HepG2 (cell line): Measurements from ENCODE around the gene ZMIZ1. TPM values are rescaled to one million over a fixed set of nuclear protein-coding genes. Genes with fewer than 3 reads are reported as not detected.

Source experiments
- CBX2 ChIP-seq, 2 experiments: fragments of 200-600 bp in 1 of 2; sonication (generic); formaldehyde crosslinking in 1 of 2; IDR thresholded peaks; 2 replicates each; pipeline versions ENCODE4 v1.7.0 to v1.8.1; 2018 to 2022; ENCODE audit warnings: low read depth in 2 of 2, low read length in 1 of 2, mild to moderate bottlenecking in 1 of 2, missing genetic modification reagents in 1 of 2
- CEBPG ChIP-seq: IDR thresholded peaks from 2 replicates; pipeline ENCODE4 v1.6.1; 2016
- FOXK2 ChIP-seq: fragments of 450-650 bp; IDR thresholded peaks from 2 replicates; pipeline ENCODE4 v1.6.1; 2016
- HNF4A ChIP-seq: sonication (generic); formaldehyde crosslinking; IDR thresholded peaks from 2 replicates; pipeline ENCODE4 v1.4.0; 2020; ENCODE audit warnings: missing genetic modification reagents
- HNRNPL ChIP-seq: fragments of 200-400 bp; formaldehyde crosslinking; IDR thresholded peaks from 2 replicates; pipeline ENCODE4 v1.6.1; 2017; ENCODE audit warnings: mild to moderate bottlenecking, low read depth, low read length
- HOXA9 ChIP-seq: sonication (generic); formaldehyde crosslinking; IDR thresholded peaks from 2 replicates; pipeline ENCODE4 v1.8.1; 2022; ENCODE audit warnings: missing genetic modification reagents, mild to moderate bottlenecking, moderate library complexity, borderline replicate concordance
- REST ChIP-seq, 2 experiments: IDR thresholded peaks; 2 replicates each; pipeline ENCODE4 v1.6.1; 2011 to 2012; ENCODE audit warnings: low read length in 2 of 2, borderline replicate concordance in 1 of 2, low read depth in 1 of 2, mild to moderate bottlenecking in 1 of 2, moderate library complexity in 1 of 2
- SIN3A ChIP-seq: IDR thresholded peaks from 2 replicates; pipeline ENCODE4 v1.6.1; 2011; ENCODE audit warnings: low read depth, mild to moderate bottlenecking, control low read depth, low read length, borderline replicate concordance
- SOX13 ChIP-seq, 3 experiments: fragments of 450-650 bp in 1 of 3; sonication (generic) in 1 of 3; formaldehyde crosslinking in 1 of 3; IDR thresholded peaks in 2 of 3; conservative IDR thresholded peaks in 1 of 3; 2 replicates each; pipeline versions ENCODE4 v1.5.0 to v1.6.1; 2016 to 2020; ENCODE audit warnings: antibody characterized with exemption in 1 of 3, mild to moderate bottlenecking in 1 of 3, missing compliant biosample characterization in 1 of 3, missing genetic modification reagents in 1 of 3, moderate library complexity in 1 of 3
- SOX6 ChIP-seq, 2 experiments: fragments of 450-650 bp in 1 of 2; sonication (generic) in 1 of 2; formaldehyde crosslinking in 1 of 2; IDR thresholded peaks; 2 replicates each; pipeline versions ENCODE4 v1.4.0 to v1.6.1; 2017 to 2020; ENCODE audit warnings: antibody characterized with exemption in 1 of 2, mild to moderate bottlenecking in 1 of 2, missing genetic modification reagents in 1 of 2
- THAP11 ChIP-seq: IDR thresholded peaks from 2 replicates; pipeline ENCODE4 v1.6.1; 2016; ENCODE audit warnings: missing biosample characterization, missing genetic modification reagents
- YEATS4 ChIP-seq: sonication (generic); formaldehyde crosslinking; IDR thresholded peaks from 2 replicates; pipeline ENCODE4 v1.4.0; 2020; ENCODE audit warnings: missing genetic modification reagents, borderline replicate concordance
- ZFP36 ChIP-seq: fragments of 150-350 bp; IDR thresholded peaks from 2 replicates; pipeline ENCODE4 v1.6.1; 2018; ENCODE audit warnings: borderline replicate concordance, low read length, low read depth; ENCODE audit not compliant: partially characterized antibody
- ZNF101 ChIP-seq: sonication (generic); formaldehyde crosslinking; IDR thresholded peaks from 2 replicates; pipeline ENCODE4 v1.4.0; 2020; ENCODE audit warnings: mild to moderate bottlenecking, low read depth, missing genetic modification reagents, borderline replicate concordance
- ZNF329 ChIP-seq: sonication (generic); formaldehyde crosslinking; IDR thresholded peaks from 2 replicates; pipeline ENCODE4 v1.9.0; 2021; ENCODE audit warnings: low read depth, mild to moderate bottlenecking, missing genetic modification reagents
- ZNF343 ChIP-seq: sonication (generic); formaldehyde crosslinking; IDR thresholded peaks from 2 replicates; pipeline ENCODE4 v1.4.0; 2020; ENCODE audit warnings: mild to moderate bottlenecking, missing genetic modification reagents
- ZNF564 ChIP-seq: sonication (generic); formaldehyde crosslinking; IDR thresholded peaks from 2 replicates; pipeline ENCODE4 v1.8.1; 2023; ENCODE audit warnings: mild to moderate bottlenecking, missing genetic modification reagents
- polyA plus RNA-seq, 8 experiments: library from polyadenylated mRNA; depleted of rRNA in 3 of 8; stranded (reverse) in 7 of 8; unstranded in 1 of 8; fragments of >200 nt; fragmentation: Illumina TruSeq in 4 of 8; extraction: Trizol in 4 of 8; gene quantifications; 2 replicates each; pipeline versions ENCODE4 v1.2.1 to v1.2.3, GENCODE V29; 2011 to 2016; ENCODE audit warnings: low read depth in 4 of 8, missing spikeins in 1 of 8, mixed read lengths in 1 of 8; ENCODE audit not compliant: insufficient read depth in 1 of 8
- total RNA-seq, 5 experiments: library from RNA; depleted of rRNA; stranded (reverse); fragments of >200 nt; fragmentation: Illumina TruSeq; extraction: Trizol; gene quantifications; 2 replicates each; pipeline ENCODE4 v1.2.3, GENCODE V29; 2016; ENCODE audit warnings: low read depth in 1 of 5
- TF ChIP-seq, protein P1 (sequence below): sonication (generic); formaldehyde crosslinking; IDR thresholded peaks from 2 replicates; pipeline ENCODE4 v1.4.0; 2020; ENCODE audit warnings: missing genetic modification reagents
- TF ChIP-seq, protein P2 (sequence below): sonication (generic); formaldehyde crosslinking; IDR thresholded peaks from 2 replicates; pipeline ENCODE4 v1.5.1; 2020; ENCODE audit warnings: missing genetic modification reagents, mild to moderate bottlenecking, borderline replicate concordance
- TF ChIP-seq, protein P3 (sequence below): IDR thresholded peaks from 2 replicates; pipeline ENCODE4 v1.6.1; 2016; ENCODE audit warnings: mild to moderate bottlenecking

ZMIZ1 gene
- total and polyA plus RNA-seq, 2 of the 13 experiments (the other 11 are each of a cell fraction or from before 2014, with no cell fraction given), result 5.3 to 10.2 TPM

- no peak for TF ChIP-seq REST (IDR thresholded peaks at IDR 0.05; ENCODE audit: borderline replicate concordance in 1 of 2, low read depth in 1 of 2, low read length in 2 of 2)
- no peak for TF ChIP-seq HOXA9
- no peak for TF ChIP-seq ZNF101 (CRISPR knock-in tag)
- TF ChIP-seq CBX2 (IDR thresholded peaks at IDR 0.05; ENCODE audit: low read depth, low read length), result no peak
- no peak for TF ChIP-seq CBX2 (CRISPR knock-in tag; IDR thresholded peaks at IDR 0.05; ENCODE audit: low read depth)
- no peak for TF ChIP-seq ZFP36
- peak; percentile 76; the same call in 1 of the 2 replicates for TF ChIP-seq SOX13 (IDR thresholded peaks at IDR 0.05)
- TF ChIP-seq SOX13 (CRISPR knock-in tag; conservative IDR thresholded peaks at IDR 0.05 in 1 of 2, IDR thresholded peaks at IDR 0.05 in 1 of 2), result peak in 1 of 2 experiments; percentile 94; a peak in 2 of 4 replicates
- TF ChIP-seq, protein P1, sequence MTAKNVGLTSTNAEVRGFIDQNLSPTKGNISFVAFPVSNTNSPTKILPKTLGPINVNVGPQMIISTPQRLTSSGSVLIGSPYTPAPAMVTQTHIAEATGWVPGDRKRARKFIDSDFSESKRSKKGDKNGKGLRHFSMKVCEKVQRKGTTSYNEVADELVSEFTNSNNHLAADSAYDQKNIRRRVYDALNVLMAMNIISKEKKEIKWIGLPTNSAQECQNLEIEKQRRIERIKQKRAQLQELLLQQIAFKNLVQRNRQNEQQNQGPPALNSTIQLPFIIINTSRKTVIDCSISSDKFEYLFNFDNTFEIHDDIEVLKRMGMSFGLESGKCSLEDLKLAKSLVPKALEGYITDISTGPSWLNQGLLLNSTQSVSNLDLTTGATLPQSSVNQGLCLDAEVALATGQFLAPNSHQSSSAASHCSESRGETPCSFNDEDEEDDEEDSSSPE (CRISPR knock-in tag), result 0 out of 2 replicates have a peak, but pooled peaks have one; percentile 30
- no peak for TF ChIP-seq ZNF564
- no peak for TF ChIP-seq HNRNPL
- TF ChIP-seq, protein P2, sequence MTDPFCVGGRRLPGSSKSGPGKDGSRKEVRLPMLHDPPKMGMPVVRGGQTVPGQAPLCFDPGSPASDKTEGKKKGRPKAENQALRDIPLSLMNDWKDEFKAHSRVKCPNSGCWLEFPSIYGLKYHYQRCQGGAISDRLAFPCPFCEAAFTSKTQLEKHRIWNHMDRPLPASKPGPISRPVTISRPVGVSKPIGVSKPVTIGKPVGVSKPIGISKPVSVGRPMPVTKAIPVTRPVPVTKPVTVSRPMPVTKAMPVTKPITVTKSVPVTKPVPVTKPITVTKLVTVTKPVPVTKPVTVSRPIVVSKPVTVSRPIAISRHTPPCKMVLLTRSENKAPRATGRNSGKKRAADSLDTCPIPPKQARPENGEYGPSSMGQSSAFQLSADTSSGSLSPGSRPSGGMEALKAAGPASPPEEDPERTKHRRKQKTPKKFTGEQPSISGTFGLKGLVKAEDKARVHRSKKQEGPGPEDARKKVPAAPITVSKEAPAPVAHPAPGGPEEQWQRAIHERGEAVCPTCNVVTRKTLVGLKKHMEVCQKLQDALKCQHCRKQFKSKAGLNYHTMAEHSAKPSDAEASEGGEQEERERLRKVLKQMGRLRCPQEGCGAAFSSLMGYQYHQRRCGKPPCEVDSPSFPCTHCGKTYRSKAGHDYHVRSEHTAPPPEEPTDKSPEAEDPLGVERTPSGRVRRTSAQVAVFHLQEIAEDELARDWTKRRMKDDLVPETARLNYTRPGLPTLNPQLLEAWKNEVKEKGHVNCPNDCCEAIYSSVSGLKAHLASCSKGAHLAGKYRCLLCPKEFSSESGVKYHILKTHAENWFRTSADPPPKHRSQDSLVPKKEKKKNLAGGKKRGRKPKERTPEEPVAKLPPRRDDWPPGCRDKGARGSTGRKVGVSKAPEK (CRISPR knock-in tag), result no peak
- peak; percentile 31; the same call in 1 of the 2 replicates for TF ChIP-seq YEATS4 (CRISPR knock-in tag)
- no peak for TF ChIP-seq ZNF343 (CRISPR knock-in tag)
- TF ChIP-seq ZNF329 (CRISPR knock-in tag), result no peak
- no peak for TF ChIP-seq SIN3A
- 0 out of 2 replicates have a peak, but pooled peaks have one; percentile 5 for TF ChIP-seq CEBPG (CRISPR knock-in tag)
- TF ChIP-seq SOX6 (IDR thresholded peaks at IDR 0.05), result no peak
- TF ChIP-seq SOX6 (CRISPR knock-in tag; IDR thresholded peaks at IDR 0.05), result peak; percentile 89
- TF ChIP-seq HNF4A (CRISPR knock-in tag), result peak; percentile 78
- no peak for TF ChIP-seq FOXK2
- TF ChIP-seq, protein P3, sequence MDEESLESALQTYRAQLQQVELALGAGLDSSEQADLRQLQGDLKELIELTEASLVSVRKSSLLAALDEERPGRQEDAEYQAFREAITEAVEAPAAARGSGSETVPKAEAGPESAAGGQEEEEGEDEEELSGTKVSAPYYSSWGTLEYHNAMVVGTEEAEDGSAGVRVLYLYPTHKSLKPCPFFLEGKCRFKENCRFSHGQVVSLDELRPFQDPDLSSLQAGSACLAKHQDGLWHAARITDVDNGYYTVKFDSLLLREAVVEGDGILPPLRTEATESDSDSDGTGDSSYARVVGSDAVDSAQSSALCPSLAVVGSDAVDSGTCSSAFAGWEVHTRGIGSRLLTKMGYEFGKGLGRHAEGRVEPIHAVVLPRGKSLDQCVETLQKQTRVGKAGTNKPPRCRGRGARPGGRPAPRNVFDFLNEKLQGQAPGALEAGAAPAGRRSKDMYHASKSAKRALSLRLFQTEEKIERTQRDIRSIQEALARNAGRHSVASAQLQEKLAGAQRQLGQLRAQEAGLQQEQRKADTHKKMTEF (CRISPR knock-in tag), result peak; percentile 47; the same call in 1 of the 2 replicates
- TF ChIP-seq THAP11 (CRISPR knock-in tag), result 0 out of 2 replicates have a peak, but pooled peaks have one; percentile 19
These were observed 290.0 kb downstream of the ZMIZ1 start (continued) for GRCh38 chr10:79358811-79359210.
